ENCODE results near the gene CIDEB. TPM values are rescaled to one million over a fixed set of nuclear protein-coding genes. Genes with fewer than 3 reads are reported as not detected.

Gene CIDEB
- total RNA-seq, 1 donor from 2014 or later = 1.9 TPM

DNA sequence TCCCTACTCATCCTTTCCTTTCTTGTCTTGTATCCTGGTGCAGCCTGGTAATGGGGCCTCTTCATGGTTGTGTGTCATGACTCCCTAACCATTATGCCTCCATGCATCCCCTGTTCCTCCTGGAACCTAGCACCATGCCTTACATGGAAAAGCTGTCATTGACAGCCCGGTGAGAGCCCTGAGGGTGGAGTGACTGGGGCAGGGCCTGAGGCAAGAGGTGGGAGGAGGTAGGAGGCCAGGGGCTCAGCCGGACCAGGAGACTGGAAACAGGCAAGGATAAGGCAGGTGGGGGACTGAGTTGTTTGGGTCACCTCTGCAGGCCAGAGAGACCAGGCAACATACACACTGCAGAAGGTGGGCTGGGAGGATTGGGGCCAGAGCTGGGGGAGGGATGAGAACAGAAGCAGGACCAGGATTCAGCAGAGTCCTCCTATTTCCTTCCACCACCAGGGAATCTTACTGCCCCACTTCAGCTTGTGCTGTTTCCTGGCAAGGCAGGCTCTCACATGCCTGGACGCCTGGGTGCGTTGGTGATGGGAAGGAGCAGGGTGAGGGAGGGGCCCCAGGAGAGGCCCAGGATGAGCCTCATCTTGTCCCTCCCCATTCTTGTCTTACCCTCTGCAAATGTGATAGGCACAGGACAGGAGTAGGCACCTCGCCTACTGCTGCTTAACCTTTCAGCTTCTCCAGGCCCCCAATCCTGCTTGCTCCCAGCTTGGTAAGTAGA lies 1.9 kb upstream of the CIDEB start, which contains the start of gene LTB4R2:
Gene LTB4R2 (plus strand): TSS at position 603 of the 727 bp plus-strand sequence. CDS start 525 bp downstream, outside the sequence.
- peaks cover 15% of the 10 kb centered on the region for H3K4me1 Mint-ChIP-seq (ENCODE audit: low read depth)
- H3K9me3 Mint-ChIP-seq (ENCODE audit: low read depth) = no peaks in the 10 kb centered on the region
- no peaks in the 10 kb centered on the region for H3K27me3 Mint-ChIP-seq
- no peak within 1 kb of the TSS for H3K27ac Mint-ChIP-seq
- no peak for TF ChIP-seq CTCF (IDR thresholded peaks at IDR 0.05; ENCODE audit: unreplicated experiment)
- H3K36me3 Mint-ChIP-seq (ENCODE audit: insufficient read depth) = peaks cover 7% of the 10 kb centered on the region
- no peak for DNase-seq (ENCODE audit: low spot score, unreplicated experiment)
- H3K4me3 Mint-ChIP-seq (ENCODE audit: low read depth) = no peak within 1 kb of the TSS

DNA sequence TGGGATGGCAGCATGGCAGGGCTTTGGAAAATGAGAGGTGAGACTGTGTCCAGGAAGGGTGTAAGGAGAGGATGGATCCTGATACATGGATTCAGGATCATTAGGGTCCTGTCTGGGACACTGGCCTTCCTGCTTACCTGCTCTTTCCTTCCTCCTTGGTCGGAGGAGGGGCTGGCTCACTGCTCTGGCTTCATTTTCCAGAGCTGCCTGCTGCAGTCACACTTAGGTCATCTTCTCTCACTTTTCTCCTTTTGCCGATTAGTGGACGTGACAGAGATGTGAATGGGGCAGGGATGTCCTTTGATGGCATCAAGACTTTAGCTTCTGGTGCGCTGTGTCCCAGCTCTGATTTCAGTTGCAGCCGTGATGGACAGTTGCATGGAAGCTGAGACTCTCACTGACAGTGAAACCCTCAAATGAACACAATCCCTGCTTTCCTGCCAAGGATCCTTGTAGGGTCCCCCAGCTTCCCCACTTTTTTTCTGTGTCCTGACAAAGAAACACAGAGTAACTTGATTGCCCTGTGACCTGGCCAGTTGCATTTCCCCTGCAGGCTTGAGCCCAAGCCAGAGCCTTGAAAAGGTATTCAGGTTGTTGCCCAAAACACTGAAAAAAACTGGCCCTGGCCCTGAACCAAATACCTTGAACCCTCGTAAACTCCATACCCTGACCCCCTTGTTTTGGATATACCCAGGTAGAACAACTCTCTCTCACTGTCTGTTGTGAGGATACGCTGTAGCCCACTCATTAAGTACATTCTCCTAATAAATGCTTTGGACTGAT lies 756 bp upstream of the CIDEB start:
- no peak overlapping the region for H3K4me3 Mint-ChIP-seq (ENCODE audit: low read depth)
- no peak overlapping the region for H3K27ac Mint-ChIP-seq
- TF ChIP-seq CTCF (IDR thresholded peaks at IDR 0.05; ENCODE audit: unreplicated experiment) = no peak
- no peaks in the 10 kb centered on the region for H3K27me3 Mint-ChIP-seq
- DNase-seq (ENCODE audit: low spot score, unreplicated experiment) = no peak
- peaks cover 15% of the 10 kb centered on the region for H3K4me1 Mint-ChIP-seq (ENCODE audit: low read depth)
- H3K9me3 Mint-ChIP-seq (ENCODE audit: low read depth) = no peaks in the 10 kb centered on the region
- H3K36me3 Mint-ChIP-seq (ENCODE audit: insufficient read depth) = peaks cover 10% of the 10 kb centered on the region

DNA sequence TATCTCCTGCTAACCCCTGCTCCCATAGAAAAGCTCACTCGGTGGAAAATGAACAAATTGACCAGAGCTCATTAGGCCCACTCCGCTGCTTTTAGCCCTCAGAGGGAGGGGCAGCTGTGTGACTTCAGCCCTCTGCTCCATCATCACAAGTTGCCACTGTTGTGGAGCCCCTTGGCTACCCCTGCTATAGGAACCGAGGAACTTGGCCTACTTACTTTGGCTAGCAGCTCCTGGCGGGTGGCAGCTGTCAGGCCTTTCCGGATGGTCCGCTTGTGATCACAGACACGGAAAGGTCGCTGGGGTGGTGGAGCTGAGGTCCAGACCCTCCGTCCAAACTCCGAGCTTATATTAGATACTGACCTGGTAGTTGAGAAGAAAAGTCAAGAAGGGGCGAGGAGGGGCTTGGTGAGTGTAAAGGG lies 612 bp downstream of the CIDEB start:
- no peak for TF ChIP-seq CTCF (IDR thresholded peaks at IDR 0.05; ENCODE audit: unreplicated experiment)
- no peak for DNase-seq (ENCODE audit: low spot score, unreplicated experiment)
- Mint-ChIP-seq H3K36me3 (ENCODE audit: insufficient read depth) (peaks cover 11% of the 10 kb centered on the region), H3K9me3 (ENCODE audit: low read depth) (no peaks in the 10 kb centered on the region), H3K4me1 (ENCODE audit: low read depth) (peaks cover 15% of the 10 kb centered on the region), H3K27me3 (no peaks in the 10 kb centered on the region), H3K27ac (peak overlapping the region; percentile 73), H3K4me3 (ENCODE audit: low read depth) (peak overlapping the region; percentile 36)

- peaks cover 11% of the 10 kb centered on the region for H3K36me3 Mint-ChIP-seq (ENCODE audit: insufficient read depth)
- H3K4me3 Mint-ChIP-seq (ENCODE audit: low read depth) = no peak overlapping the region
- no peak for DNase-seq (ENCODE audit: low spot score, unreplicated experiment)
- H3K27ac Mint-ChIP-seq = no peak overlapping the region
- H3K9me3 Mint-ChIP-seq (ENCODE audit: low read depth) = no peaks in the 10 kb centered on the region
- no peak for TF ChIP-seq CTCF (IDR thresholded peaks at IDR 0.05; ENCODE audit: unreplicated experiment)
- peaks cover 26% of the 10 kb centered on the region for H3K4me1 Mint-ChIP-seq (ENCODE audit: low read depth)
- H3K27me3 Mint-ChIP-seq = no peaks in the 10 kb centered on the region
Observed at GRCh38 chr14:24304019-24304387, 3.8 kb downstream of the CIDEB start.

DNA sequence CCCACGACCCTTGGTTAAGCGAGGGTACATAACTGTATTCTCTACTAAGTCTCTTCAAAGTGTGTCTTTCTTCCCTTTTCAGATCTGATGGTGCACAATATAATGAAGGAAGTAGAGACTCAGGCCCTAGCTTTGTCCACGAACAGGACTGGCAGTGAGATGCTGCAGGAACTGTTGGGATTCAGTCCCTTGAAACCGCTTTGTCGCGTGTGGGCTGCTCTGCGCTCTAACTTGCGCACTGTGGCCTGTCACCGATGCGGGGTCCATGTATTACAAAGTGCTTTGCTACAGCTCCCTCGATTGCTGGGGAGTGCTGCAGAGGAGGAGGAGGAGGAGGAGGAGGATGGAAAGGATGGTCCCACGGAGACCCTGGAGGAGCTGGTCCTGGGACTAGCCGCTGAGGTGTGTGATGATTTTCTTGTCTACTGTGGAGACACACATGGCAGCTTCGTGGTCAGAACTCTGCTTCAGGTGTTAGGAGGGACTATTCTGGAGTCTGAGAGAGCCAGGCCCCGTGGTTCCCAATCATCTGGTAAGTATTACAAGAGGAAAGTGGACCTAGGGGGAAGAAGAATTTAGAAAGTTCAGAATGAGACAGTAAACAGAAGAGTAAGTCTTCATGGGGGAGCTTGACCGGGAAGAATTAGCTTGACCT lies 7.3 kb downstream of the CIDEB start:
- no peak for TF ChIP-seq CTCF (IDR thresholded peaks at IDR 0.05; ENCODE audit: unreplicated experiment)
- no peaks in the 10 kb centered on the region for H3K27me3 Mint-ChIP-seq
- peaks cover 21% of the 10 kb centered on the region for H3K4me1 Mint-ChIP-seq (ENCODE audit: low read depth)
- no peaks in the 10 kb centered on the region for H3K9me3 Mint-ChIP-seq (ENCODE audit: low read depth)
- no peak for DNase-seq (ENCODE audit: low spot score, unreplicated experiment)
- peak overlapping the region; percentile 92 for H3K4me3 Mint-ChIP-seq (ENCODE audit: low read depth)
- peak overlapping the region; percentile 82 for H3K27ac Mint-ChIP-seq
- peaks cover 13% of the 10 kb centered on the region for H3K36me3 Mint-ChIP-seq (ENCODE audit: insufficient read depth)

Measured in progenitor cell of endocrine pancreas (in vitro differentiated cells).